ENCODE measurements around the gene SYNPO. TPM values are rescaled to one million over a fixed set of nuclear protein-coding genes. Genes with fewer than 3 reads are reported as not detected.

The SYNPO gene
- polyA plus RNA-seq, 1 donor (not counting 4 experiments of a cell fraction or from before 2014, with no cell fraction given) = 6.0 TPM

GRCh38 chr5:150659360-150660107, 19.1 kb downstream of the SYNPO start:
- Histone ChIP-seq H3K9me3 (ENCODE audit: control insufficient read depth, low read depth, low read length) (no peaks in the 10 kb centered on the region), H3K79me2 (ENCODE audit: control insufficient read depth, insufficient read depth, low read length) (no peaks in the 10 kb centered on the region), H3K27me3 (ENCODE audit: control insufficient read depth, extremely low read depth, insufficient read depth, low read length) (no peaks in the 10 kb centered on the region), H3K36me3 (ENCODE audit: control insufficient read depth in 2 of 2, extremely low read depth in 1 of 2, insufficient read depth in 2 of 2, low read length in 2 of 2) (no peaks in the 10 kb centered on the region), H3K9ac (ENCODE audit: control insufficient read depth, extremely low read depth, insufficient read depth, low read length) (no peak overlapping the region), H3K4me2 (ENCODE audit: control insufficient read depth, extremely low read depth, insufficient read depth, low read depth, low read length) (no peak overlapping the region), H3K4me1 (ENCODE audit: control insufficient read depth, extremely low read depth, insufficient read depth, low read length) (peaks cover 5% of the 10 kb centered on the region), H4K20me1 (ENCODE audit: control insufficient read depth, extremely low read depth, insufficient read depth, low read length) (no peaks in the 10 kb centered on the region), H2AFZ (ENCODE audit: control insufficient read depth, low read length) (no peak overlapping the region), H3K27ac (ENCODE audit: control insufficient read depth, insufficient read depth, low read length) (no peak overlapping the region), H3K9me1 (ENCODE audit: control insufficient read depth, extremely low read depth, insufficient read depth, low read length) (no peaks in the 10 kb centered on the region), H3K4me3 (ENCODE audit: control insufficient read depth in 2 of 3, extremely low read depth in 1 of 3, insufficient read depth in 2 of 3, low read depth in 1 of 3, low read length in 3 of 3) (no peak overlapping the region)
- no peak for FAIRE-seq
- TF ChIP-seq EZH2 (IDR thresholded peaks at IDR 0.05; ENCODE audit: low read length) = no peak
- TF ChIP-seq, protein P1, sequence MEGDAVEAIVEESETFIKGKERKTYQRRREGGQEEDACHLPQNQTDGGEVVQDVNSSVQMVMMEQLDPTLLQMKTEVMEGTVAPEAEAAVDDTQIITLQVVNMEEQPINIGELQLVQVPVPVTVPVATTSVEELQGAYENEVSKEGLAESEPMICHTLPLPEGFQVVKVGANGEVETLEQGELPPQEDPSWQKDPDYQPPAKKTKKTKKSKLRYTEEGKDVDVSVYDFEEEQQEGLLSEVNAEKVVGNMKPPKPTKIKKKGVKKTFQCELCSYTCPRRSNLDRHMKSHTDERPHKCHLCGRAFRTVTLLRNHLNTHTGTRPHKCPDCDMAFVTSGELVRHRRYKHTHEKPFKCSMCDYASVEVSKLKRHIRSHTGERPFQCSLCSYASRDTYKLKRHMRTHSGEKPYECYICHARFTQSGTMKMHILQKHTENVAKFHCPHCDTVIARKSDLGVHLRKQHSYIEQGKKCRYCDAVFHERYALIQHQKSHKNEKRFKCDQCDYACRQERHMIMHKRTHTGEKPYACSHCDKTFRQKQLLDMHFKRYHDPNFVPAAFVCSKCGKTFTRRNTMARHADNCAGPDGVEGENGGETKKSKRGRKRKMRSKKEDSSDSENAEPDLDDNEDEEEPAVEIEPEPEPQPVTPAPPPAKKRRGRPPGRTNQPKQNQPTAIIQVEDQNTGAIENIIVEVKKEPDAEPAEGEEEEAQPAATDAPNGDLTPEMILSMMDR (optimal IDR thresholded peaks at IDR 0.05 in 1 of 3, IDR thresholded peaks at IDR 0.05 in 1 of 3, conservative IDR thresholded peaks at IDR 0.05 in 1 of 3; ENCODE audit: extremely low read depth in 1 of 3, insufficient read depth in 2 of 3, low read length in 3 of 3) = no peak
- DNase-seq (ENCODE audit: low read depth, low spot score) = no peak
- dilution Hi-C loops (cut with MboI; ENCODE audit: extremely low pct_ligation_motif_present, low sequenced_read_pairs) = no loop called here

DNA sequence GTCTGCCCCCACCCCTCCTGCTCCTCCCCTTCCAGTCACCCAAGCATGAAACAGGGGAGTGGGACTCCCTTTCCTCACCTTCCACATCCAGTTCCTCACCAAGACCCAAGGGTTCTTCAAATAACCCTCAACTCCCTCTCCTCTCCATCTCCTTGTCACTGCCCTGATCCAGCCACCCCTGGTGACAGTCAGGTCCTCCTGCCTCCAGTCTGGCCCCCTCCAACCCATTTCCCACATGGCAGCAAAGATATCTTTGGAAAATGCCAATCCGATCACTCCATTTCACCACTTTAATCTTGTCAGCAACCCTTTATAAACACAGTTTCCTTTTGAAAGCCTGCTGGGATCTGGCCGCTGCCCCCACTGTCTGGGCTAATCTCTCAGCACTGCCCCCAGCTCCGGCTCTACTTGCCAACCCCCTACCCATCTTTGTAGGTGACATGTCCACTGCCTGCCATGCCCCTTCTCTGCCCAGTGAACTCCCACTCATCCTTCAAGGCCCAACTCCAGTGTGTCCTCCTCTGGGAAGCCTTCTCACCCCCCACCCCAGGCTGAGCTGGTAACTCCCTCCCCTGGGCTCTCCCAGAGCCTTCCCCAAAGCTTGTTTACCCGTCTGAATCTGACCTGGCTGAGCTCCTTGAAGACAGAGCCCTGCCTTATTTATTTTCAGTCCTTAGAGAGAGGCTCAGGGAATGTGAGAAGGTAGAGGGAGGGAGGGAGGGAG, 19.8 kb downstream of the SYNPO start:
- H3K79me2 ChIP-seq (ENCODE audit: control insufficient read depth, insufficient read depth, low read length) = no peaks in the 10 kb centered on the region
- no peak overlapping the region for H3K4me3 ChIP-seq (ENCODE audit: control insufficient read depth in 2 of 3, extremely low read depth in 1 of 3, insufficient read depth in 2 of 3, low read depth in 1 of 3, low read length in 3 of 3)
- FAIRE-seq (no peak), DNase-seq (ENCODE audit: low read depth, low spot score) (no peak)
- TF ChIP-seq, protein P1 (optimal IDR thresholded peaks at IDR 0.05 in 1 of 3, IDR thresholded peaks at IDR 0.05 in 1 of 3, conservative IDR thresholded peaks at IDR 0.05 in 1 of 3; ENCODE audit: extremely low read depth in 1 of 3, insufficient read depth in 2 of 3, low read length in 3 of 3) = no peak
- no peaks in the 10 kb centered on the region for H3K9me1 ChIP-seq (ENCODE audit: control insufficient read depth, extremely low read depth, insufficient read depth, low read length)
- H4K20me1 ChIP-seq (ENCODE audit: control insufficient read depth, extremely low read depth, insufficient read depth, low read length) = no peaks in the 10 kb centered on the region
- no peaks in the 10 kb centered on the region for H3K27me3 ChIP-seq (ENCODE audit: control insufficient read depth, extremely low read depth, insufficient read depth, low read length)
- H2AFZ ChIP-seq (ENCODE audit: control insufficient read depth, low read length) = no peak overlapping the region
- H3K9me3 ChIP-seq (ENCODE audit: control insufficient read depth, low read depth, low read length) = no peaks in the 10 kb centered on the region
- H3K4me2 ChIP-seq (ENCODE audit: control insufficient read depth, extremely low read depth, insufficient read depth, low read depth, low read length) = no peak overlapping the region
- H3K4me1 ChIP-seq (ENCODE audit: control insufficient read depth, extremely low read depth, insufficient read depth, low read length) = peaks cover 13% of the 10 kb centered on the region
- H3K9ac ChIP-seq (ENCODE audit: control insufficient read depth, extremely low read depth, insufficient read depth, low read length) = no peak overlapping the region
- H3K36me3 ChIP-seq (ENCODE audit: control insufficient read depth in 2 of 2, extremely low read depth in 1 of 2, insufficient read depth in 2 of 2, low read length in 2 of 2) = no peaks in the 10 kb centered on the region
- no peak overlapping the region for H3K27ac ChIP-seq (ENCODE audit: control insufficient read depth, insufficient read depth, low read length)
- dilution Hi-C loops (cut with MboI; ENCODE audit: extremely low pct_ligation_motif_present, low sequenced_read_pairs) = no loop called here
